Activated CD8-positive, alpha-beta memory T cell treated with anti-CD3 and anti-CD28 coated beads for 48 hours (primary cell): Measurements from ENCODE around the gene TRIM40.

Source experiments
- DNase-seq, 3 experiments: peaks; one replicate each; pipeline ENCODE4 v3.0.0-alpha.2; 2020; ENCODE audit warnings: low read depth in 2 of 3, low spot score in 2 of 3

TRIM40 gene

GRCh38 chr6:30195951-30196350 lies 60.0 kb downstream of the TRIM40 start:
- DNase-seq = no peak

DNA sequence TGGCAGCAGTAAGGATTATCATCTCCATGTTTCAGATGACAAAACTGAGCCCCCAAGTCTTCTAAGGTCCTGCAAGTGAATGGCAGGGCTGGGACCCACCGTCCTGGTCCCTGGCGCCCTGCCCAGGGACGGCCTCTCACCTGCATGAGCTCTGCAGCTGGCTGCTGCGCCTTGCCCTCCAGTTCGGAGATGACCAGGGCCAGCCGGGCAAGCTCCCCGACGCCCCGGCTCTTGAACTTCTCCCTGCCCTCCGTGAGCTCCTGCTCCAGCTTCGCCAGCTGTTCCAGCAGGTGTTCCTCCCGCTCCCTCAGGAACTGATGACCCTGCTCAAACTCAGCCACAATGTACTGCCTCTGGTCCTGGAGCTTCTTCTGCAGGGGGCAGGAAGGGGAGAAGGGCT lies 60.4 kb downstream of the TRIM40 start:
- no peak for DNase-seq
